Choroid plexus epithelial cell (primary cell): Measurements from ENCODE around the gene SHISAL1.

ENCODE experiments used
- DNase-seq: peaks from one replicate; pipeline ENCODE4 v3.0.0-alpha.2; 2010; ENCODE audit warnings: low read depth
- H3K4me3 ChIP-seq: 2 replicates; pipeline ENCODE4 v1.5.1; 2011; ENCODE audit warnings: low read depth, mild to moderate bottlenecking, control low read depth, low read length, moderate library complexity
- CTCF ChIP-seq: conservative IDR thresholded peaks from 2 replicates; pipeline ENCODE4 v1.5.1; 2011; ENCODE audit warnings: low read depth, mild to moderate bottlenecking, control low read depth, inconsistent platforms, low read length, moderate library complexity

Gene SHISAL1

GRCh38 chr22:44344407-44344806, 31.7 kb upstream of the SHISAL1 start:
- DNase-seq = no peak
- no peak overlapping the region for H3K4me3 ChIP-seq
- no peak for TF ChIP-seq CTCF

DNA sequence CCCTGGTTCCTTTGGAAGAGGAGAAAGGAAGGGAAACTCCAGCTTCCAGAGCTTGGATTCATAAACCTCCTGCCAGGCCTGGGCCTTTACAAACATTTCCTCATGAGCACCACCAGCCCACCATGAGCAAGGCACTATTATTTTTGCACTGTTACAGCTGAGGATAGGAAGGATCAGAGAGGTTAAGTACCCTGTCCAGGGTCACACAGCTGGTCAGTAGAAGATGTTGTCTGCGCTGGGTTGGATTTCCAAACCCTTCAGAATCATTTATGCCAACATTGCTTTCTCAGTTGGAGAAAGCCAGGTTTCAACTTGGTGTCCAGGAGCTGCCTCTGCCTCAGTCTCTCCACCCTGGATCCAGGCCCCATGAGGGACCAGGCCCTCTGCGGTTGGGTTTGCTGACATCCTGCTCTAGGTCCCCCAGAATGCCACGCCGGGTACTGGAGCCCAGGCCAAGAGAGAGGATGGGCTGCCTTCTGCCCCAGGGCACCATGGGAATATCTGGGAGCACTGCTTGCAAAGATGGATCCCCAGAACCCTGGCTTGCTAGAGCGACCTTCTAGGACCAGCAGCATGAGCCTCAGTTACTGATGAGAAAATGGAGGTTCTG, 29.7 kb upstream of the SHISAL1 start:
- TF ChIP-seq CTCF = no peak
- H3K4me3 ChIP-seq = no peak overlapping the region
- no peak for DNase-seq

DNA sequence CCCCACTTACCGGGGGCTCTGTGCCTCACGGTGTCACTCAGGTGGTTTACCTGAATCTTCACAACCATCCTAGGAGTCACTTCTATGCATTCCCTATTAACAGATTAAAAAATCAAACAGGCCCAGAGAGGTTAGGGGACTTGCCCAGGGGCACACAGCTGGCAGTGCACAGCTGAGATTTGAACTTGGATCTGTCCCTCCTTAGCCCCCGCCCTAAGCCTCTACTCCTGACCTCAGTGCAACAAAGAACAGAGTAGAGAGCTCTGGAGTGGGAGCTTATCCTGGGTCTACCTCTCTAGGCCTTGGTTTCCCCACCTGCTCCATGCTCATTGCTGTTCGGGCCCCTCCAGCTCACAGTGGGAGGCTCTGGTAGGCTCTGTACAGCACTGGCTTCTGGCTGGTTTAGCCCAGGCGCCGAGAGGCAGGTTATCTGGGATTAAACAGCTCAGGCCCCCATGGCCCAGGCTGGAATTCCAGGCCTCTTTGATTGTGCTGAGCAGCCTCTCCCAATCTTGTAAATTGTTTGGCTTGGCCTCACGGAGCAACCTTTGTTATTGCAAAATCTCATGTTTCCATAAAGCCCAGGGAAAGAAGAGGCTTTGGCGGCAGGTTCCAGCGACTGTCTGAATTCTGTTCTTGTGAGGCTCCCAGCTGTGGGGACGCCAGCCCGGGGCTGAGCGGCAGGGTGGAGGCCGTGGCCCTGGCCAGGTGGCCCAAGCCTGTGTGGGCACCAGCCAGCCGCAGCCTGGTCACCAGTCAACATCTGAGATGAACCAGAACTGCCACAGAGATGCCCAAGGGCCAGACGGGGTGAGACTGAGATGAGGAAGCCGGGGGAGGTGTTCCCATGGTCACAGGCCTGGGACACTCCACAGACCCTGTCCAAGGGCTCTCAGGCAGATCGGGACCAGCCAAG, 28.9 kb upstream of the SHISAL1 start:
- no peak for TF ChIP-seq CTCF
- peak; percentile 43 for DNase-seq

GRCh38 chr22:44340271-44341239, 27.8 kb upstream of the SHISAL1 start:
- TF ChIP-seq CTCF = no peak
- DNase-seq = no peak
- H3K4me3 ChIP-seq = no peak overlapping the region

More for the DNA sequence above, 28.9 kb upstream of the SHISAL1 start:
- H3K4me3 ChIP-seq = no peak overlapping the region

- DNase-seq = no peak
These were observed 26.2 kb upstream of the SHISAL1 start for GRCh38 chr22:44338906-44339305.

More at GRCh38 chr22:44338906-44339305, 26.2 kb upstream of the SHISAL1 start:
- H3K4me3 ChIP-seq = no peak overlapping the region
- TF ChIP-seq CTCF = no peak
